Smooth muscle cell (in vitro differentiated cells): ENCODE measurements around the gene OSBPL5. TPM values are rescaled to one million over a fixed set of nuclear protein-coding genes. Genes with fewer than 3 reads are reported as not detected.

Source experiments
- DNase-seq: peaks from one replicate; lab custom pipeline; 2025; ENCODE audit not compliant: unreplicated experiment; lab: John Stamatoyannopoulos, UW
- H2AFZ ChIP-seq: fragments of 200-600 bp; sonication (generic); 2 replicates; pipeline ENCODE4 v1.6.0; 2016; ENCODE audit warnings: antibody characterized with exemption, low read depth, mild to moderate bottlenecking
- H3F3A ChIP-seq: fragments of 200-600 bp; sonication (generic); 2 replicates; pipeline ENCODE4 v1.6.0; 2017; ENCODE audit warnings: antibody characterized with exemption, low read depth
- H3K27ac ChIP-seq: fragments of 200-600 bp; sonication (generic); 2 replicates; pipeline ENCODE4 v1.5.1; 2016; ENCODE audit warnings: low read depth, mild to moderate bottlenecking
- H3K27me3 ChIP-seq: fragments of 200-600 bp; sonication (generic); 2 replicates; pipeline ENCODE4 v1.6.1; 2016; ENCODE audit warnings: low read depth, mild to moderate bottlenecking
- H3K36me3 ChIP-seq: fragments of 200-600 bp; sonication (generic); 2 replicates; pipeline ENCODE4 v1.5.1; 2016; ENCODE audit warnings: low read depth
- H3K4me1 ChIP-seq: fragments of 200-600 bp; sonication (generic); 2 replicates; pipeline ENCODE4 v1.5.1; 2016; ENCODE audit warnings: low read depth
- H3K4me2 ChIP-seq: fragments of 200-600 bp; sonication (generic); 2 replicates; pipeline ENCODE4 v1.6.0; 2016; ENCODE audit warnings: mild to moderate bottlenecking
- H3K4me3 ChIP-seq: fragments of 200-600 bp; sonication (generic); 2 replicates; pipeline ENCODE4 v1.5.1; 2016; ENCODE audit warnings: mild to moderate bottlenecking
- H3K79me2 ChIP-seq: fragments of 200-600 bp; sonication (generic); 2 replicates; pipeline ENCODE4 v1.6.0; 2016; ENCODE audit warnings: low read depth, mild to moderate bottlenecking
- H3K9ac ChIP-seq: fragments of 200-600 bp; sonication (generic); 2 replicates; pipeline ENCODE4 v1.6.0; 2016; ENCODE audit warnings: low read depth
- H3K9me3 ChIP-seq: fragments of 200-600 bp; sonication (generic); replicated peaks from 2 replicates; pipeline ENCODE4 v1.5.1; 2016; ENCODE audit warnings: low read depth
- H4K20me1 ChIP-seq: fragments of 200-600 bp; sonication (generic); 2 replicates; pipeline ENCODE4 v1.6.0; 2016; ENCODE audit warnings: low read depth
- WGBS: methylation state at CpG from one replicate; pipeline ENCODE4 v1.1.7; 2016; ENCODE audit warnings: low lambda C conversion rate; 5-methylcytosine and 5-hydroxymethylcytosine counted together
- polyA plus RNA-seq: library from polyadenylated mRNA; unstranded; fragments of >200 nt; fragmentation: Nextera tagmentation; extraction: Ambion mirVana; gene quantifications from 2 replicates; pipeline ENCODE4 v1.2.1, GENCODE V29; 2016
- total RNA-seq: library from RNA; depleted of rRNA; stranded (reverse); fragments of >200 nt; gene quantifications from 2 replicates; pipeline ENCODE4 v1.2.3, GENCODE V29; 2014
- TF ChIP-seq, protein P1 (sequence below): fragments of 200-600 bp; sonication (generic); IDR thresholded peaks from 2 replicates; pipeline ENCODE4 v1.5.1; 2017; ENCODE audit warnings: borderline replicate concordance, mild to moderate bottlenecking, antibody characterized with exemption; ENCODE audit not compliant: insufficient read depth, poor library complexity, severe bottlenecking

The OSBPL5 gene
- total and polyA plus RNA-seq, 2 experiments from 2014 or later, result 27.3 to 43.4 TPM

DNA sequence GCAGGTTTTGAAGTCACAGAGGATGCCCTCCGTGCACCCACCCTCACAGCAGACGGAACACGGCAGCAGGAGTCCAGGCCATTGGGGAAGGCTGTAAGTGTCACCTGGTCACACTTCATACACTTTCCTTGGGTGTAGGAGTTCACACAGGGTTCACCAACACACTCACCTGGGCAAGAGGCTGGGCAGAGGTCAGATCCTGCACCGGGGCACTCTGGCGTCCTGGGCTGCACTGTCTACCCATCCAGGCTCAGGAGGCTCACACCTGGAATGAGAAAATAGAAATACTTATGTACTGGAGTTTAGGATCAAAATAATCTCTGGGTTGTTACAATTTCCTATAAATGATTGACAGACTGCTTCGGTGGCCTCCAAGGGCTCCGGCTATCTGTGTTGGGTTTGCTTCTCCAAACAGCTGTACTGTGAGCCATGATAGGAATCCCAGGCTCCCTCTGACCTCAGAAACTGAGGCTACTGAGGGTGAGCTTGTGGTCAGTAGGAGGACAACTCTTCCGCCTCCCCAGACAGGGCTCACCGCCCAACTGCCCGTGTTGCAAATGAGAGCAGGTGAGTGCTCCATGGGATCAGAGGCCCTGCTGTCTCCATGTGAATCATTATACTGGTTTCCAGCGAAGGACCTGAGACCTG lies 87.8 kb downstream of the OSBPL5 start:
- Histone ChIP-seq H3K4me2 (no peak overlapping the region), H3K36me3 (no peaks in the 10 kb centered on the region), H3K79me2 (no peaks in the 10 kb centered on the region), H3F3A (no peaks in the 10 kb centered on the region), H3K27ac (no peak overlapping the region), H3K27me3 (no peaks in the 10 kb centered on the region), H3K9me3 (no peaks in the 10 kb centered on the region), H3K9ac (no peak overlapping the region), H4K20me1 (no peaks in the 10 kb centered on the region), H3K4me1 (no peaks in the 10 kb centered on the region), H2AFZ (no peak overlapping the region), H3K4me3 (no peak overlapping the region)
- 91% methylated on average over 11 of the region's 11 CpGs for WGBS
- DNase-seq, result no peak
- TF ChIP-seq, protein P1, sequence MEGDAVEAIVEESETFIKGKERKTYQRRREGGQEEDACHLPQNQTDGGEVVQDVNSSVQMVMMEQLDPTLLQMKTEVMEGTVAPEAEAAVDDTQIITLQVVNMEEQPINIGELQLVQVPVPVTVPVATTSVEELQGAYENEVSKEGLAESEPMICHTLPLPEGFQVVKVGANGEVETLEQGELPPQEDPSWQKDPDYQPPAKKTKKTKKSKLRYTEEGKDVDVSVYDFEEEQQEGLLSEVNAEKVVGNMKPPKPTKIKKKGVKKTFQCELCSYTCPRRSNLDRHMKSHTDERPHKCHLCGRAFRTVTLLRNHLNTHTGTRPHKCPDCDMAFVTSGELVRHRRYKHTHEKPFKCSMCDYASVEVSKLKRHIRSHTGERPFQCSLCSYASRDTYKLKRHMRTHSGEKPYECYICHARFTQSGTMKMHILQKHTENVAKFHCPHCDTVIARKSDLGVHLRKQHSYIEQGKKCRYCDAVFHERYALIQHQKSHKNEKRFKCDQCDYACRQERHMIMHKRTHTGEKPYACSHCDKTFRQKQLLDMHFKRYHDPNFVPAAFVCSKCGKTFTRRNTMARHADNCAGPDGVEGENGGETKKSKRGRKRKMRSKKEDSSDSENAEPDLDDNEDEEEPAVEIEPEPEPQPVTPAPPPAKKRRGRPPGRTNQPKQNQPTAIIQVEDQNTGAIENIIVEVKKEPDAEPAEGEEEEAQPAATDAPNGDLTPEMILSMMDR, result no peak

DNA sequence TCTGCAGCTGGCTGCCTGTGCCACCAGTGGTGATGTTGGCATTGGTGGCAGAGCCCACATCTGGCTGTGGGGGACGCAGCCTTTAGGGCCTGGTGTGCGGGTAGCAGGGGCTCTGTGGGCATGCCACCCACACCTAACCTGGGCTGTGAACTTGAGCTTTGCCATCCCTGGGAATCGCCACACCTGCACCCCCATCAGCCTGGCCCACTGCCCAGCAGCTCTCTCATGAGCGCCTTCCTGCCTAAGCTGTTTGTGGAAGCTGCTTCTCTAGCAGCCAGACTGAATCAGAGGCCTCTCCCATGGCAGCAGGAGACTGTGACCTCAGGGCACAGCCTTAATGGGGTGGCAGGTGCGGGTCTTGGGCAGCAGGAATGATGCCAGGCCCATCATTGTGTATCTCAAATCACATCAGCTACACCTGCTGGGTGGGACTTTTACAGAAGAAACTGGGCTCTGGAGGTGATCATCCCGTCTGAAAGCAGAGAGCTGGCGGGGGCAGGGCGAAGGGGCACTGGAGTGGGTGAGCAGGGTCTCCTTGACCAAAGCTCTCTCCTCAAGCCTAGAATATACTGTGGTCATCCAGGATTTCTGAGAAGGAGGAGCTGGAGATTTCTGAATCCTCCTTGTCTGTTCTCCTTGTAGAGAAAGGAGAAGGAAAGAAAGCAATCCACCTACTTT lies 90.1 kb downstream of the OSBPL5 start:
- Histone ChIP-seq H3K4me1 (no peaks in the 10 kb centered on the region), H3K79me2 (no peaks in the 10 kb centered on the region), H3K27me3 (no peaks in the 10 kb centered on the region), H3F3A (no peaks in the 10 kb centered on the region), H3K4me3 (no peak overlapping the region), H3K4me2 (no peak overlapping the region), H3K27ac (no peak overlapping the region), H2AFZ (no peak overlapping the region), H4K20me1 (no peaks in the 10 kb centered on the region), H3K9me3 (no peaks in the 10 kb centered on the region), H3K9ac (no peak overlapping the region), H3K36me3 (no peaks in the 10 kb centered on the region)
- WGBS, result 89% methylated on average over 8 of the region's 8 CpGs
- DNase-seq, result no peak
- TF ChIP-seq, protein P1, result no peak

DNA sequence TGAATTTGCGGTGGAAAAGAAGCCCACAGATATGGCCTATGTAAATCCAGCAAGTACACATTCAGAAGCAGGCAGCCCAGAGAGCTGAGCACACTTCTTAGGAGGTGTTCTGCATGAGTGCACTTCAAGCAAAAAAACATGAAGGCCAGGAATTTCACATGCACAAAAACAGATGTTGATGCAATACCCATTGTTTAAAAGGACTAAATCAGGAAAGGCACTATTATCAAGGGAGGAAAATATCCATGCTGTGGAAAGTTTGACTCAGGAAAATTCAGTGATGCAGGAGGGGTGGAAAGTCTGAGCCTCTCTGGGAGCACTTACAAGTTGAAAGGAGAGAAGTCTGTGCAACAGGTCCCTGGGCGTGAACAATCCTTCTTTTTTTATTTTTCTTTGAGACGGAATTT lies 92.1 kb downstream of the OSBPL5 start:
- Histone ChIP-seq H3K4me1 (no peaks in the 10 kb centered on the region), H3K9ac (no peak overlapping the region), H4K20me1 (no peaks in the 10 kb centered on the region), H3K27me3 (no peaks in the 10 kb centered on the region), H3K79me2 (no peaks in the 10 kb centered on the region), H3K36me3 (no peaks in the 10 kb centered on the region), H3K9me3 (no peaks in the 10 kb centered on the region), H3K4me3 (no peak overlapping the region), H3K27ac (no peak overlapping the region), H3F3A (no peaks in the 10 kb centered on the region), H3K4me2 (no peak overlapping the region), H2AFZ (no peak overlapping the region)
- TF ChIP-seq, protein P1, result no peak
- DNase-seq, result no peak
- WGBS, result 90% methylated on average over 3 of the region's 3 CpGs
